T follicular helper cell (primary cell): ENCODE data around the gene BPIFB6.

Experiments
- DNase-seq: peaks from one replicate; pipeline ENCODE4 v3.0.0-alpha.2; 2020; ENCODE audit warnings: low read depth

Gene BPIFB6

DNA sequence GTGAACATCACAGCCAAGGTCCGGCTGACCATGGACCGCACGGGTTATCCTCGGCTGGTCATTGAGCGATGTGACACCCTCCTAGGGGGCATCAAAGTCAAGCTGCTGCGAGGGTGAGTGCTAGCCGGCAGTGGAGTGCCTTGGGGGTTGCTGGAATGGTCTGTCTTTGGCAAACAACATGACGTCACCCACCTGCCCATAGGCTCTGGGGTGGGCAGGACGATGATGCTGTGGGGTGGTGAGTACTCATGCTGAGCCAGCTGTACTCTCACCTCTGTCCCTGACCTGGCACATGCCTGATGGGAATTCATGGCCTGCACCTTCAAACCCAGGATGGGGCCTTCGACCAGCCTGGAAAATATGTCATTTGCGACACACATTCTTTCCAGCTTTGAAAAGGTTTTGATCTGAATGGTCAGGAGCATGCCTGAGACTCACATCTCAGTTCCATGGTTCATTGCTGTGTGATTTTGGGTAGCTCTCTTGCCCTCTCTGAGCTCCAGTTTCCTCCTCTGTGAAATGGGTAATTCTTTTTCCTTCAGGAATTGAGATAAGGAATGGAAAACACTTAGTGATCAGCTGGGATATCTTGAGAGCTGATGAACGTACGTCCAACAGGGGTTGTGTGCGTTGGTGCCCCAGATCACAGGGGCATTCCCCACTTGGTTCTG lies 54.7 kb downstream of the BPIFB6 start:
- no peak for DNase-seq

DNA sequence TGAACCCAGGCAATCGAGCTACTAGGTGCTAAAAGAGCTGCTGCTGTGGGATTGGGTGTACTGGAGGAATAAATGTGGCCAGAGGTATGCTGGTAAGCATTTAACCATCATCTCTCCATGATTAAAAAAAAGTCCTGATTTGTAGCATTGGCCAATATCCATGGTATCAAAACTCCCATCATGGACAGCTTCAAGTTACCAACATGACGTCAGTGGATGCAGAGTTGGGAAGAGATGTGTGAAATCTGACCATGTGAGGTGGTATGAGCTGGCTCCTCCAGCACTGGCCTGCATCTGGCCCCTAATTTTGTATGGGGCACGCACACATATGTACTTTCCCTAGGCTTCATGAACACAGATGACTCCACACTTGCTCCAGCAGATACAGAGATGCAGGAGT lies 59.7 kb downstream of the BPIFB6 start:
- no peak for DNase-seq

GRCh38 chr20:33091693-33092092 lies 60.2 kb downstream of the BPIFB6 start:
- DNase-seq: no peak

DNA sequence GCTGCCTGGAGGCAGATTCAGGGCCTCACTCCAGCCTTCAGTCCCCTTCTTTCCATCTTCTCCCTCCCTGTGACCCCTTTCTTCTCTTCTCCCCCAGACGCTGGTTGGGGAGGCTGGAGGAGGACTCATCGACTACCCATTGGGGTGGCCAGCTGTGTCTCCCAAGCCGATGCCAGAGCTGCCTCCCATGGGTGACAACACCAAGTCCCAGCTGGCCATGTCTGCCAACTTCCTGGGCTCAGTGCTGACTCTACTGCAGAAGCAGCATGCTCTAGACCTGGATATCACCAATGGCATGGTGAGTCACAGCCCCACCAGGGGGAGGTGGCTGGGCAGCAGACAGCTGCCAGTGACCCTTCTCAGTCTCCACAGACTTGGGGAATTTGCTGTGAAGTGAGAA lies 60.9 kb downstream of the BPIFB6 start:
- no peak for DNase-seq

GRCh38 chr20:33093074-33093473 lies 61.6 kb downstream of the BPIFB6 start:
- DNase-seq: no peak

DNA sequence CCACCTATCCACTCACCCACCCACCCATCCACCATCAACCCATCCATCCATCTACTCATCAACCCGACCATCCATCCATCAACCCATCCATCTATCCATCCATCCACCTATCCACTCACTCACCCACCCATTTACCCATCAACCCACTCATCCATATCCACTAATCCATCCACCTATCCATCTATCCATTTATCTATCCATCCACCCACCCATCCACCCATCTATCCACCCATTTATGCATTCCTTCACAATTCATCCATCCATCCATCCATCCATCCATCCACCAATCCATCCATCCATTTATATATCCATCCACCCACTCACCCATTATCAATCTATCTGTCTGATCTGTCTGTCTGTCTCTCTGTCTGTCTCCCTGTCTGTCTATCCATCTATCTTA lies 62.1 kb downstream of the BPIFB6 start:
- DNase-seq: no peak
